OCI-LY1 (cell line): Measurements from ENCODE around the gene MCCD1.
A peak's percentile ranks its signal among the peaks of the same experiment; 100 is the strongest.

Experiments used
- EZH2 ChIP-seq: fragments of 200-600 bp; sonication (generic), shearing (Covaris generic); IDR thresholded peaks from 2 replicates; pipeline ENCODE4 v1.8.0; 2017; ENCODE audit warnings: borderline replicate concordance, mixed run types, mild to moderate bottlenecking, antibody characterized with exemption, low read length, moderate library complexity, mixed read lengths
- TF ChIP-seq, protein P1 (sequence below): fragments of 200-600 bp; sonication (generic), shearing (Covaris generic); IDR thresholded peaks from 2 replicates; pipeline ENCODE4 v1.5.1; 2017; ENCODE audit warnings: mild to moderate bottlenecking, antibody characterized with exemption, low read length, moderate library complexity, mixed read lengths

DNA sequence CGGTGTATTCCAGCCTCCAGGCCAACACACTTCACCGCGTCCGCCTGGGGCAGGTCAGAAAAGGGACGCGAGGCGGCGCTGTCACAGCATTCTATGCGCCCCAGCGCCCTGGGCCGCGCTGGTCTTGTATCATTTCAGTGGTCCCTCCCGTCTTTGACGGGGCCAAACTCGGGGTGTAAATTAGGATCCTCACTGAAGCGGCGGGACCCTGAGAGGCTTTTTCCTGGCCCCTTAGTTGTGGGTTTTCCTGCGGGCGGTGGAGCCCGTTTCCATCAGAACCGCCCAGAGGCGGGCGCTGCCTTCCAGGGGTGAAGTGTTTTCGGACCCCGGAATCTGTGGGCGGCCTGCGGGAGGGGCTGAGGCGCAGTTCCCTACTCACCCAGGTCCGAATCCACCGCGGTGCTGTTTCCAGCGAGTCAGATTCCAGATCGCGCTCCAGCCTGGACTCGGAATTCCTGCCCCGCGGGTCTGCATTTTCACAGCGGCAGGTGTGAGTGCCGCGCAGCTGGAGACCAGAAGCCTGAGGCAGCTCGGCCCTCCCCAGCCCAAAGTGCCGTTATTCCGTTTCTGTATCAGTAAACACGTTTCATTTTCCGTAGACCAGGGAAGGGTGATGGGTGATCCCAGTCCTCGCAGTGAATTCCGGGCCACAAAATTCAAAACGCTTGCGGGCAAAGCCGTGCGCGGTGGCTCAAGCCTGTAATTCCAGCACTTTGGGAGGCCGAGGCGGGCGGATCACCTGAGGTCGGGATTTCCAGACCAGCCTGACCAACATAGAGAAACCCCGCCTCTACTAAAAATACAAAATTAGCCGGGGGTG is 34.7 kb upstream of the MCCD1 start:
- TF ChIP-seq EZH2 = no peak
- TF ChIP-seq, protein P1, sequence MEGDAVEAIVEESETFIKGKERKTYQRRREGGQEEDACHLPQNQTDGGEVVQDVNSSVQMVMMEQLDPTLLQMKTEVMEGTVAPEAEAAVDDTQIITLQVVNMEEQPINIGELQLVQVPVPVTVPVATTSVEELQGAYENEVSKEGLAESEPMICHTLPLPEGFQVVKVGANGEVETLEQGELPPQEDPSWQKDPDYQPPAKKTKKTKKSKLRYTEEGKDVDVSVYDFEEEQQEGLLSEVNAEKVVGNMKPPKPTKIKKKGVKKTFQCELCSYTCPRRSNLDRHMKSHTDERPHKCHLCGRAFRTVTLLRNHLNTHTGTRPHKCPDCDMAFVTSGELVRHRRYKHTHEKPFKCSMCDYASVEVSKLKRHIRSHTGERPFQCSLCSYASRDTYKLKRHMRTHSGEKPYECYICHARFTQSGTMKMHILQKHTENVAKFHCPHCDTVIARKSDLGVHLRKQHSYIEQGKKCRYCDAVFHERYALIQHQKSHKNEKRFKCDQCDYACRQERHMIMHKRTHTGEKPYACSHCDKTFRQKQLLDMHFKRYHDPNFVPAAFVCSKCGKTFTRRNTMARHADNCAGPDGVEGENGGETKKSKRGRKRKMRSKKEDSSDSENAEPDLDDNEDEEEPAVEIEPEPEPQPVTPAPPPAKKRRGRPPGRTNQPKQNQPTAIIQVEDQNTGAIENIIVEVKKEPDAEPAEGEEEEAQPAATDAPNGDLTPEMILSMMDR = peak; percentile 95
